Measurements from ENCODE around the gene CCDC81.

Gene CCDC81

GRCh38 chr11:86469491-86470388 is 95.1 kb downstream of the CCDC81 start:
- no peak for DNase-seq
